NT2/D1 (cell line): ENCODE measurements around the gene MAP2K6.

Experiments used
- SUZ12 ChIP-seq: IDR thresholded peaks from 2 replicates; pipeline ENCODE4 v1.6.1; 2011; ENCODE audit not compliant: insufficient read length, insufficient read depth; ENCODE audit errors: extremely low read depth
- YY1 ChIP-seq: IDR thresholded peaks from 2 replicates; pipeline ENCODE4 v1.6.1; 2011; ENCODE audit not compliant: insufficient read length, insufficient read depth
- ZNF274 ChIP-seq: IDR thresholded peaks from 2 replicates; pipeline ENCODE4 v1.6.1; 2011; ENCODE audit warnings: mild to moderate bottlenecking, low read depth, low read length

GRCh38 chr17:69468207-69468606, 53.7 kb downstream of the MAP2K6 start:
- no peak for TF ChIP-seq ZNF274
- TF ChIP-seq YY1: no peak
- TF ChIP-seq SUZ12: no peak
